Measurements from ENCODE around the gene LGR6. TPM values are rescaled to one million over a fixed set of nuclear protein-coding genes. Genes with fewer than 3 reads are reported as not detected.

LGR6 gene
- total and polyA plus RNA-seq, 2 of the 4 experiments (the other 2 are of a cell fraction): not detected

DNA sequence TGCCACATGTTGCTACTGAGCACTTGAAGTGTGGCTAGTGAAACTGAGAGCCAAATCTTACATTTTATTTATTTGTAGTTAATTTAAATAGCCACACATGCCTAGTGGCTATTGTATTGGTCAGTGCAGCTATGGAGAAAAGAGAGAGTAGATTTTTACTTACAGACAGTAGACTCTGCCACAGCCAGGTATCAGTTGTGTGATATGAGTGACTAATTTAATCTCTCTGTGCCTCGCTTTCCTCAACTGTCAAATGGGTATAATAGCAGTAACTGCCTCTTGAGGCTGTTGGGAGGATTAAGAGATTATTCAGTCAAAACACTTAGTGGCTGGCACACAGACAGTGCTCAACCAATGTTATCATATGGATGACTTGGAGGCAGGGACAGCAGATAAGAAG, 99.2 kb downstream of the LGR6 start:
- Histone ChIP-seq H2BK20ac (ENCODE audit: low read depth, low read length) (no peak overlapping the region), H3K4ac (ENCODE audit: low read depth, low read length) (no peak overlapping the region), H4K20me1 (ENCODE audit: insufficient read depth, low read length) (no peaks in the 10 kb centered on the region; the same call in 1 of the 2 replicates), H3K18ac (ENCODE audit: low read depth, low read length) (no peak overlapping the region), H4K91ac (ENCODE audit: insufficient read depth, low read depth, low read length) (no peak overlapping the region), H2BK15ac (ENCODE audit: low read depth, low read length) (no peak overlapping the region), H3K4me2 (ENCODE audit: low read depth, low read length) (no peak overlapping the region), H3K23ac (ENCODE audit: low read depth, low read length) (no peak overlapping the region), H3K4me3 (ENCODE audit: insufficient read depth, low read depth, low read length) (no peak overlapping the region), H3K14ac (replicated peaks; ENCODE audit: low read depth, low read length) (no peak overlapping the region), H2BK120ac (ENCODE audit: low read depth, low read length) (no peak overlapping the region), H3K36me3 (ENCODE audit: control insufficient read depth, insufficient read depth, low read length) (no peaks in the 10 kb centered on the region), H2AK5ac (ENCODE audit: low read depth, low read length) (no peak overlapping the region), H3K27me3 (ENCODE audit: control insufficient read depth, insufficient read depth, low read length) (peaks cover 17% of the 10 kb centered on the region), H3K79me1 (ENCODE audit: low read depth in 1 of 2, low read length in 2 of 2) (no peaks in the 10 kb centered on the region), H4K8ac (ENCODE audit: low read depth in 2 of 2, low read length in 2 of 2) (no peak overlapping the region), H2BK5ac (ENCODE audit: low read depth, low read length, poor library complexity, severe bottlenecking) (no peak overlapping the region), H3K4me1 (ENCODE audit: control insufficient read depth, insufficient read depth, low read length) (no peaks in the 10 kb centered on the region; the same call in 1 of the 2 replicates), H3K9ac (ENCODE audit: low read depth, low read length) (no peak overlapping the region), H2AFZ (replicated peaks; ENCODE audit: low read length, poor library complexity) (no peak overlapping the region), H2AK9ac (replicated peaks; ENCODE audit: low read depth, low read length, poor library complexity) (no peak overlapping the region), H3K9me3 (ENCODE audit: control insufficient read depth, insufficient read depth, low read length) (no peaks in the 10 kb centered on the region; the same call in 1 of the 2 replicates), H3K9me1 (ENCODE audit: insufficient read depth, low read length) (no peaks in the 10 kb centered on the region), H3K56ac (ENCODE audit: extremely low read depth, insufficient read depth, low read length) (no peak overlapping the region), H4K5ac (ENCODE audit: low read depth, low read length) (no peak overlapping the region), H3K27ac (ENCODE audit: insufficient read depth, low read length) (no peak overlapping the region)
- dilution Hi-C loops (cut with HindIII; ENCODE audit: low sequenced_read_pairs, unreplicated experiment) (no loop called here), in situ Hi-C loops (cut with MboI; ENCODE audit: low sequenced_read_pairs) (no loop called here), intact Hi-C loops (cut with micrococcal nuclease) (no loop called here)
- no peak for DNase-seq
- WGBS, 2 experiments (ENCODE audit: extremely low coverage in 2 of 2, insufficient read length in 1 of 2): 100% methylated on average over 1 of the region's 1 CpG; no CpG with 5 or more reads in 1 of the 2 experiments
- no peak for ATAC-seq (ENCODE audit: low read depth)
- TF ChIP-seq, protein P1, sequence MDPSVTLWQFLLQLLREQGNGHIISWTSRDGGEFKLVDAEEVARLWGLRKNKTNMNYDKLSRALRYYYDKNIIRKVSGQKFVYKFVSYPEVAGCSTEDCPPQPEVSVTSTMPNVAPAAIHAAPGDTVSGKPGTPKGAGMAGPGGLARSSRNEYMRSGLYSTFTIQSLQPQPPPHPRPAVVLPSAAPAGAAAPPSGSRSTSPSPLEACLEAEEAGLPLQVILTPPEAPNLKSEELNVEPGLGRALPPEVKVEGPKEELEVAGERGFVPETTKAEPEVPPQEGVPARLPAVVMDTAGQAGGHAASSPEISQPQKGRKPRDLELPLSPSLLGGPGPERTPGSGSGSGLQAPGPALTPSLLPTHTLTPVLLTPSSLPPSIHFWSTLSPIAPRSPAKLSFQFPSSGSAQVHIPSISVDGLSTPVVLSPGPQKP (IDR thresholded peaks at IDR 0.05; ENCODE audit: borderline replicate concordance, low read depth, low read length): no peak
- TF ChIP-seq MAZ (IDR thresholded peaks at IDR 0.05; ENCODE audit: borderline replicate concordance, low read depth, low read length) (no peak), RAD21 (IDR thresholded peaks at IDR 0.05; ENCODE audit: low read length) (no peak), MAFK (IDR thresholded peaks at IDR 0.05; ENCODE audit: low read depth, low read length) (no peak), CHD1 (IDR thresholded peaks at IDR 0.05; ENCODE audit: low read depth, low read length) (no peak), BHLHE40 (IDR thresholded peaks at IDR 0.05; ENCODE audit: low read depth, low read length) (no peak), CEBPB (IDR thresholded peaks at IDR 0.05; ENCODE audit: low read depth, low read length) (no peak), RCOR1 (IDR thresholded peaks at IDR 0.05; ENCODE audit: insufficient replicate concordance, low read length) (no peak)
- CTCF ChIA-PET: no interaction called here
- BruUV-seq (replicated peaks): no TSS peak
- POLR2A ChIA-PET (ENCODE audit: unreplicated experiment): no interaction called here
